GM19468 (cell line): ENCODE measurements around the gene TBKBP1.

Experiments
- ATAC-seq: cut with Tn5 transposase; IDR thresholded peaks from one replicate; pipeline ENCODE4 v1.9.1; 2021; ENCODE audit warnings: mild to moderate bottlenecking, moderate library complexity, moderate number of reproducible peaks; ENCODE audit not compliant: unreplicated experiment; ENCODE audit errors: extremely low read depth

TBKBP1 gene

GRCh38 chr17:47745037-47745380 is 51.0 kb downstream of the TBKBP1 start:
- no peak for ATAC-seq

GRCh38 chr17:47751471-47751870 is 57.5 kb downstream of the TBKBP1 start:
- no peak for ATAC-seq

GRCh38 chr17:47757386-47757785 is 63.4 kb downstream of the TBKBP1 start:
- no peak for ATAC-seq

- ATAC-seq = no peak
These were observed 66.6 kb downstream of the TBKBP1 start for GRCh38 chr17:47760409-47761140.
